Measurements from ENCODE around the gene TMEM198. TPM values are rescaled to one million over a fixed set of nuclear protein-coding genes. Genes with fewer than 3 reads are reported as not detected.

The TMEM198 gene
- total RNA-seq, 2 experiments from 2014 or later, result 2.5 to 6.6 TPM

DNA sequence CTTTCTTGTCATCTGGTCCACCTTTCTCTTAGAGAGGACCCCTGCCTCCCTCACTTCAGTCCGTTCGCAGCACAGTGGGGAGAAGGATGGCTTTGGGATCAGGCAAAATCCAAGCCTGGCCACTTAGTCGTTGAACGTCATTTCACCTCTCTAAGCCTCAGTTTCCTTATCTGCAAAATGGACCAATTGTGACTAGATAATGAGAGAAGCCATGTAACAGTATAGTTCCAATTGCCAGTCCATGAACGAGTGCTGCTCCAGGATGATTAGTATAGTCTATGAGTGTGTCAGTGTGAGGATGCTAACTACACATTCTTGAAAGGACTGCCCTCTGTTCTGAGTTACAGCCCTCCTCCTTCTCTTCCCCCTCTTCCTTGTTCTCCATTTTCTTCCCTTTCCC lies 29.3 kb downstream of the TMEM198 start:
- no peak for DNase-seq (ENCODE audit: low spot score)
- Histone ChIP-seq H4K20me1 (ENCODE audit: insufficient read depth, low read length) (no peaks in the 10 kb centered on the region), H3K36me3 (ENCODE audit: insufficient read depth, low read length) (no peaks in the 10 kb centered on the region), H3K9me3 (ENCODE audit: low read length) (no peaks in the 10 kb centered on the region), H3K27ac (ENCODE audit: low read depth, low read length, poor library complexity, severe bottlenecking) (no peak overlapping the region), H2AFZ (ENCODE audit: low read length) (no peak overlapping the region), H3K9me2 (ENCODE audit: insufficient read depth, low read length) (no peaks in the 10 kb centered on the region), H3K4me3 (ENCODE audit: low read depth, low read length, poor library complexity, severe bottlenecking) (no peak overlapping the region), H3K4me1 (ENCODE audit: insufficient read depth, low read length, poor library complexity, severe bottlenecking) (no peaks in the 10 kb centered on the region), H3K4me2 (ENCODE audit: low read length) (no peak overlapping the region), H3K79me2 (ENCODE audit: insufficient read depth, low read depth, low read length) (no peaks in the 10 kb centered on the region)
- CTCF ChIA-PET (ENCODE audit: unreplicated experiment), result no interaction called here
- TF ChIP-seq, protein P1, sequence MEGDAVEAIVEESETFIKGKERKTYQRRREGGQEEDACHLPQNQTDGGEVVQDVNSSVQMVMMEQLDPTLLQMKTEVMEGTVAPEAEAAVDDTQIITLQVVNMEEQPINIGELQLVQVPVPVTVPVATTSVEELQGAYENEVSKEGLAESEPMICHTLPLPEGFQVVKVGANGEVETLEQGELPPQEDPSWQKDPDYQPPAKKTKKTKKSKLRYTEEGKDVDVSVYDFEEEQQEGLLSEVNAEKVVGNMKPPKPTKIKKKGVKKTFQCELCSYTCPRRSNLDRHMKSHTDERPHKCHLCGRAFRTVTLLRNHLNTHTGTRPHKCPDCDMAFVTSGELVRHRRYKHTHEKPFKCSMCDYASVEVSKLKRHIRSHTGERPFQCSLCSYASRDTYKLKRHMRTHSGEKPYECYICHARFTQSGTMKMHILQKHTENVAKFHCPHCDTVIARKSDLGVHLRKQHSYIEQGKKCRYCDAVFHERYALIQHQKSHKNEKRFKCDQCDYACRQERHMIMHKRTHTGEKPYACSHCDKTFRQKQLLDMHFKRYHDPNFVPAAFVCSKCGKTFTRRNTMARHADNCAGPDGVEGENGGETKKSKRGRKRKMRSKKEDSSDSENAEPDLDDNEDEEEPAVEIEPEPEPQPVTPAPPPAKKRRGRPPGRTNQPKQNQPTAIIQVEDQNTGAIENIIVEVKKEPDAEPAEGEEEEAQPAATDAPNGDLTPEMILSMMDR (conservative IDR thresholded peaks at IDR 0.05; ENCODE audit: low read length), result no peak
- TF ChIP-seq EZH2phosphoT487 (IDR thresholded peaks at IDR 0.05; ENCODE audit: borderline replicate concordance, low read depth, low read length), result no peak
- BruUV-seq (replicated peaks), result no TSS peak
- intact Hi-C loops (cut with micrococcal nuclease; ENCODE audit: unreplicated experiment), result no loop called here
- POLR2A ChIA-PET, result no interaction called here

DNA sequence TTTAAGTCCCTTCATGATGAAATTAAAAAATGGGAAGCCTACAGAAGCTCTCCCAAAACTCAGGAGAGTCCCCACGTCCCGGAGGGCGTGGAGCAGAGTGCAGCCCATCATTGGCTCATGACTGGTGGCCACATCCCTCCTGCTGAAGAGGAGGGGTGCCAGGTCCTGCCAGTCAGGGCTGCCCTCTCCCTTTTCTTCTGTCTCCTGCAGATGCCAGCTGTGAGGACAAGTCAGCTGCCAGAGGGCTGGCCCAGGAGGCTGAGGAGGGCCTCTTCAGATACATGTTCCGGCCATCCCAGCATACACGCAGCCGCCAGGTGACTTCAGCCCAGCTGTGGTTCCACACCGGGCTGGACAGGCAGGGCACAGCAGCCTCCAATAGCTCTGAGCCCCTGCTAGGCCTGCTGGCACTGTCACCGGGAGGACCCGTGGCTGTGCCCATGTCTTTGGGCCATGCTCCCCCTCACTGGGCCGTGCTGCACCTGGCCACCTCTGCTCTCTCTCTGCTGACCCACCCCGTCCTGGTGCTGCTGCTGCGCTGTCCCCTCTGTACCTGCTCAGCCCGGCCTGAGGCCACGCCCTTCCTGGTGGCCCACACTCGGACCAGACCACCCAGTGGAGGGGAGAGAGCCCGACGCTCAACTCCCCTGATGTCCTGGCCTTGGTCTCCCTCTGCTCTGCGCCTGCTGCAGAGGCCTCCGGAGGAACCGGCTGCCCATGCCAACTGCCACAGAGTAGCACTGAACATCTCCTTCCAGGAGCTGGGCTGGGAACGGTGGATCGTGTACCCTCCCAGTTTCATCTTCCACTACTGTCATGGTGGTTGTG lies 30.9 kb downstream of the TMEM198 start:
- no peaks in the 10 kb centered on the region for H3K4me1 ChIP-seq (ENCODE audit: insufficient read depth, low read length, poor library complexity, severe bottlenecking)
- H3K4me2 ChIP-seq (ENCODE audit: low read length), result no peak overlapping the region
- TF ChIP-seq EZH2phosphoT487 (IDR thresholded peaks at IDR 0.05; ENCODE audit: borderline replicate concordance, low read depth, low read length), result no peak
- TF ChIP-seq, protein P1 (conservative IDR thresholded peaks at IDR 0.05; ENCODE audit: low read length), result no peak
- no peaks in the 10 kb centered on the region for H3K79me2 ChIP-seq (ENCODE audit: insufficient read depth, low read depth, low read length)
- H3K27ac ChIP-seq (ENCODE audit: low read depth, low read length, poor library complexity, severe bottlenecking), result no peak overlapping the region
- no TSS peak for BruUV-seq (replicated peaks)
- intact Hi-C loops (cut with micrococcal nuclease; ENCODE audit: unreplicated experiment), result no loop called here
- ChIA-PET POLR2A (no interaction called here), CTCF (ENCODE audit: unreplicated experiment) (no interaction called here)
- no peak for DNase-seq (ENCODE audit: low spot score)
- H2AFZ ChIP-seq (ENCODE audit: low read length), result no peak overlapping the region
- no peaks in the 10 kb centered on the region for H3K9me2 ChIP-seq (ENCODE audit: insufficient read depth, low read length)
- no peaks in the 10 kb centered on the region for H3K9me3 ChIP-seq (ENCODE audit: low read length)
- H4K20me1 ChIP-seq (ENCODE audit: insufficient read depth, low read length), result no peaks in the 10 kb centered on the region
- no peaks in the 10 kb centered on the region for H3K36me3 ChIP-seq (ENCODE audit: insufficient read depth, low read length)
- H3K4me3 ChIP-seq (ENCODE audit: low read depth, low read length, poor library complexity, severe bottlenecking), result no peak overlapping the region
